K562 (cell line): ENCODE measurements around the gene GP1BB. TPM values are rescaled to one million over a fixed set of nuclear protein-coding genes. Genes with fewer than 3 reads are reported as not detected.

Experiments
- AFF4 ChIP-seq: sonication (generic); formaldehyde crosslinking; IDR thresholded peaks from 2 replicates; pipeline ENCODE4 v1.8.0; 2023; ENCODE audit warnings: mild to moderate bottlenecking, missing genetic modification reagents
- BACH1 ChIP-seq: fragments of 200-800 bp; sonication (Bioruptor generic); IDR thresholded peaks from 2 replicates; pipeline ENCODE4 v1.6.1; 2016; ENCODE audit warnings: missing genetic modification characterization, missing compliant biosample characterization
- CBX5 ChIP-seq: IDR thresholded peaks from 2 replicates; pipeline ENCODE4 v1.6.1; 2014; ENCODE audit warnings: low read depth, borderline replicate concordance
- CGGBP1 ChIP-seq: fragments of 250-450 bp; sonication (Bioruptor Pico); IDR thresholded peaks from 2 replicates; pipeline ENCODE4 v1.9.0; 2021; ENCODE audit warnings: mild to moderate bottlenecking
- CXXC5 ChIP-seq: fragments of 250-450 bp; sonication (Bioruptor Pico); IDR thresholded peaks from 2 replicates; pipeline ENCODE4 v1.8.0; 2022; ENCODE audit warnings: inconsistent platforms, mild to moderate bottlenecking, moderate library complexity
- E2F6 ChIP-seq, 2 experiments: IDR thresholded peaks; 2 replicates each; pipeline ENCODE4 v1.6.1; 2011; ENCODE audit warnings: borderline replicate concordance in 1 of 2, control low read depth in 1 of 2, low read depth in 1 of 2, low read length in 1 of 2, mild to moderate bottlenecking in 1 of 2, mixed read lengths in 1 of 2, moderate library complexity in 1 of 2; ENCODE audit not compliant: insufficient read depth in 1 of 2, insufficient read length in 1 of 2, poor library complexity in 1 of 2, severe bottlenecking in 1 of 2; ENCODE audit errors: extremely low read depth in 1 of 2
- ERF ChIP-seq: fragments of 450-650 bp; formaldehyde crosslinking; IDR thresholded peaks from 2 replicates; pipeline ENCODE4 v1.4.0; 2020; ENCODE audit warnings: mild to moderate bottlenecking, mixed read lengths
- GATAD2B ChIP-seq: fragments of 450-650 bp; IDR thresholded peaks from 2 replicates; pipeline ENCODE4 v1.6.1; 2017; ENCODE audit warnings: mild to moderate bottlenecking, borderline replicate concordance
- HNRNPK ChIP-seq: fragments of 200-400 bp; formaldehyde crosslinking; IDR thresholded peaks from one replicate; pipeline ENCODE4 v1.6.1; 2018; ENCODE audit warnings: mild to moderate bottlenecking, low read depth, low read length; ENCODE audit not compliant: poor library complexity, severe bottlenecking
- HOMEZ ChIP-seq: fragments of 250-450 bp; sonication (Bioruptor Pico); IDR thresholded peaks from 2 replicates; pipeline ENCODE4 v1.4.0; 2020; ENCODE audit warnings: mild to moderate bottlenecking, moderate library complexity
- MBD2 ChIP-seq: sonication (generic); IDR thresholded peaks from 2 replicates; pipeline ENCODE4 v1.6.1; 2016; ENCODE audit warnings: low read depth, borderline replicate concordance
- MEF2D ChIP-seq: conservative IDR thresholded peaks from 2 replicates; pipeline ENCODE4 v1.6.1; 2016; ENCODE audit warnings: low read depth, missing genetic modification characterization, missing compliant biosample characterization
- NFIC ChIP-seq: fragments of 450-650 bp; IDR thresholded peaks from 2 replicates; pipeline ENCODE4 v1.6.1; 2017; ENCODE audit warnings: mild to moderate bottlenecking, inconsistent platforms
- RBM22 ChIP-seq: fragments of 200-400 bp; formaldehyde crosslinking; IDR thresholded peaks from 2 replicates; pipeline ENCODE4 v1.6.1; 2018; ENCODE audit warnings: low read length, low read depth; ENCODE audit not compliant: poor library complexity, severe bottlenecking
- RBM39 ChIP-seq: fragments of 200-400 bp; formaldehyde crosslinking; optimal IDR thresholded peaks from 2 replicates; pipeline ENCODE3; 2018; ENCODE audit warnings: low read depth, low read length
- RFX5 ChIP-seq: IDR thresholded peaks from 2 replicates; pipeline ENCODE4 v1.6.1; 2011; ENCODE audit warnings: low read depth, mild to moderate bottlenecking, improper control_type of control experiment, low read length
- TFAP4 ChIP-seq: sonication (generic); formaldehyde crosslinking; IDR thresholded peaks from 2 replicates; pipeline ENCODE4 v1.8.0; 2022; ENCODE audit warnings: missing genetic modification reagents, mild to moderate bottlenecking, moderate library complexity, borderline replicate concordance
- ZNF766 ChIP-seq: fragments of 200-800 bp; sonication (Bioruptor generic); conservative IDR thresholded peaks from 2 replicates; pipeline ENCODE4 v1.6.1; 2016; ENCODE audit warnings: missing genetic modification characterization, missing compliant biosample characterization
- polyA plus RNA-seq, 8 experiments: library from polyadenylated mRNA; depleted of rRNA in 4 of 8; stranded (reverse) in 5 of 8; unstranded in 3 of 8; fragments of >200 nt; fragmentation: Nextera tagmentation in 2 of 8; fragmentation: Illumina TruSeq in 1 of 8; extraction: Ambion mirVana in 2 of 8; extraction: Trizol in 1 of 8; gene quantifications; 2 replicates each; pipeline versions ENCODE4 v1.2.1 to v1.2.3, GENCODE V29; 2011 to 2014; ENCODE audit warnings: inconsistent platforms in 1 of 8, missing spikeins in 1 of 8
- total RNA-seq, 7 experiments: library from RNA; depleted of rRNA in 6 of 7; stranded (reverse); fragments of >200 nt in 6 of 7; fragmentation: Illumina TruSeq in 2 of 7; extraction: Trizol in 2 of 7; gene quantifications; 2 replicates each; pipeline versions ENCODE4 v1.2.1 to v1.2.3, GENCODE V29; 2011 to 2021; ENCODE audit warnings: low replicate concordance in 1 of 7

The GP1BB gene
- total and polyA plus RNA-seq, 9 of the 15 experiments (the other 6 are each of a cell fraction or from before 2014, with no cell fraction given), result 0.69 to 162 (median 2.8) TPM

- no peak for TF ChIP-seq MEF2D (tag)
- no peak for TF ChIP-seq MBD2
- TF ChIP-seq RBM39, result peak; percentile 56
- no peak for TF ChIP-seq RBM22
- no peak for TF ChIP-seq NFIC
- no peak for TF ChIP-seq E2F6 (IDR thresholded peaks at IDR 0.05; ENCODE audit: borderline replicate concordance in 1 of 2, extremely low read depth in 1 of 2, insufficient read depth in 1 of 2, insufficient read length in 1 of 2, low read depth in 1 of 2, low read length in 1 of 2, poor library complexity in 1 of 2, severe bottlenecking in 1 of 2)
- no peak for TF ChIP-seq ZNF766
- TF ChIP-seq BACH1 (tag), result no peak
- TF ChIP-seq HOMEZ (CRISPR knock-in tag), result peak; percentile 43; the same call in 1 of the 2 replicates
- TF ChIP-seq TFAP4 (CRISPR knock-in tag), result peak; percentile 79
- TF ChIP-seq HNRNPK, result no peak
- no peak for TF ChIP-seq RFX5
- no peak; the same call in 1 of the 2 replicates for TF ChIP-seq AFF4 (CRISPR knock-in tag)
- 0 out of 2 replicates have a peak, but pooled peaks have one; percentile 24 for TF ChIP-seq CGGBP1
- peak; percentile 65 for TF ChIP-seq CXXC5 (CRISPR knock-in tag)
- no peak for TF ChIP-seq GATAD2B
- TF ChIP-seq CBX5, result no peak; the same call in 1 of the 2 replicates
- no peak for TF ChIP-seq ERF
Observed at GRCh38 chr22:19679522-19680101, 43.7 kb upstream of the GP1BB start (continued).
